Stimulated activated CD8-positive, alpha-beta memory T cell treated with anti-CD3 and anti-CD28 coated beads, Interleukin-15, amount 100 ng/mL, for 1 hour (primary cell): Measurements from ENCODE around the gene HMCN1.

Experiments used
- DNase-seq: peaks from one replicate; pipeline ENCODE4 v3.0.0-alpha.2; 2020; ENCODE audit warnings: low read depth

HMCN1 gene

DNA sequence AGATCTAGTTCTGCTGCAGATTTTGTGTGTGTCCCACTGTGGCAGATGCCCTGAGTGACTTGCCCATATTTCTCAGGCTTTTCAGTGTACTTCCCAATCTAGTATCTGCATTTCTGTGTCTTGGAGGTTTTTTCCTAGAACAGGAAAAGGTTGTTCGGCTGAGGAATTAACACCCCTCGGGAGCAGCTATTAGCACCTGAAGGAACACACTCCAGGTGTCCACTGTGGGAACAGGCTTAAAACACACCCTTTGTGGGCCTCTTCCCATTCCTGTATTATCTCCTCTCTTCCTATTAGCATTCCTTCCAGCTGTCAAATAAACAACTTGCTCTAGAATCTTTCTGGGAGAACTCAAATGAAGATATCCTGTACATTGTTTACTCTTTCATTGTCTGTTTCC, 178.3 kb downstream of the HMCN1 start:
- no peak for DNase-seq

DNA sequence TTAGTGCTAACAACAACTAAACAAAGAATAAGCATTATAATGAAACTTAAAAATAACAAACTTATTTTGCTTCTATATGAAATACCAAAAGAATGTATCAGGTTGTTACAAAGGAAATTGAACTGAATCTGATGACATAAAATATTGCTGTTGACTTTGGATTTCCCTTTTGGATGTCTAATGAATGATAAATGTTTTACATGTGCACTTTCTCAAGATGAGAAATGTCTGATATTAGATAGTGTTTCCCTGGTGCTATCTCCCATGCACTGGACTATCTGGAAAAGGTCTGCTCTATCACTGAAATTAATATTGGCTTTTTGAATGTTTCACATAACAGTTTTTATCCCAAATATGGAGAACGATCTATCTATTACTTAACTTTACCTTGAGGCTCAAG, 179.9 kb downstream of the HMCN1 start:
- DNase-seq, result no peak

DNA sequence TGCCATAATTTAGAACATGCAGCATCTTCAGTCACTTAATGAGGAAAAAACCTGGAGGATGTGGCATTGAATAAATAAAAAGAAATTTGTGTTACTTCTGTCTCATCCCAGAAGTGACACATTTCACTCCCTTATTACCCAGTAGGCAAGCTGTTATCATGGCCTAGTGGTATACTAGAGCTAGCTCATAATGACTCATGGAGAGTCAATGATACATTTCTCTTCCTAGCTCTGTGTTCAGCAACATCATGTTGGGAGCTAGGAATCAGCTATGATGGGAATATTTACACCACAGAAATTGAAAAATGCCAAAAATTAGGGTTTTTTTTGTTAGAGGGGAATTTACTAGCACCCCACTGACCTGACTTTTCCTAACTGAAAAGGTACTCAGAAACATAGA, 182.7 kb downstream of the HMCN1 start:
- DNase-seq, result no peak

DNA sequence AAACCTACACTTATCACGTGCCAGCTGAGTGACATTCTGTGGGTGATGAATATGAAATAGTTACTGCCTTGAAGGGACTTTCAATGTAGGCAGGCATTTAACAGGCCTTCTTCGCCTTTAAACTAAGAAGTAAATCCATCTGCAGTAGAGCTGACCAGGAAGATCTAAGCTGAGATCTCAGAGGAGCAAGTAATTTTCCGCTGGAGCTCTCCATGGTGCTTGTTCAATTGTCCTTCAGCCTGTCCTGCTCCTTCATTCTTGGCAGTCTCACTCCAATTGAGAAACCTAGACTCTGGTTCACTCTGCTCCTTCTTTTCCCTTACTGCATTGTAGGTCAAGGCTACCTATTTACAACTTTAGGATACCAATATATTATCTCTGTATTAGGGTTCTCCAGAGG, 183.5 kb downstream of the HMCN1 start:
- no peak for DNase-seq

DNA sequence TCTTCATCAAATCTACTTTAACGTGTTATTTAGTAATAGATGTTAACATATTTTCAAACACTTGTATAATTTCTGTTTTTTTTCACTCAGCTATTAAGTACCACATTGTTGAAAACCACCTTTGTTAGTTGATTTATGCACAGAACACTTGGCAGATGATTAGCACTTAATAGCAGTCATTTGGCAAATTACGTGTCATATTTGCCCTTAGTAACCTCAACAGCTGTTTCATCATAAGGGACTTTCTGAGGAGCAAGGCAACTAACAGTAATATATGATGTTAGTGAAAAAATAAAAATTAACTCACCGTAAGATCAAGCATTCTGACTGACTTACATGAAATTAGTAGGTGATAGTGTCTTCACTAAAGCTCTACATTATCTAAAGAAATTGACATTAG, 186.4 kb downstream of the HMCN1 start:
- no peak for DNase-seq

DNA sequence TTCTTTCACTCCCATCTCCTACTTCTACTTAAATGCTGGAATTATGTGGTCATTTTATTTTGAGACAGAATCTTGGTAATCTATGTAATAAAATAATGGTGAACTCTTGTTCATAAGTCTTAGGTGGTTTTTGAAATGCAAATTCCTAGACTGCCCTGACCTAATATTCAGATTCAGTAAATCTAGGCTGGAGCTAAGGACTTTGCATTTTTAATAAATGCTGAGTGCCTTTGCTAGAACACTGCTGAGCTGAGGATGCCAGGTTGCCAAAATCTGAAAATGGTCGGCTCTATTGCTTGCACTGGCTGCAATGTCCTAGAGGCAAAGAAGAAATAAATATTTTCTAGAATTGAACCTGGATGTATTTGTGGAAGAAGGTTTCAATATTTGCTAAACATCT, 187.4 kb downstream of the HMCN1 start:
- DNase-seq, result no peak

DNA sequence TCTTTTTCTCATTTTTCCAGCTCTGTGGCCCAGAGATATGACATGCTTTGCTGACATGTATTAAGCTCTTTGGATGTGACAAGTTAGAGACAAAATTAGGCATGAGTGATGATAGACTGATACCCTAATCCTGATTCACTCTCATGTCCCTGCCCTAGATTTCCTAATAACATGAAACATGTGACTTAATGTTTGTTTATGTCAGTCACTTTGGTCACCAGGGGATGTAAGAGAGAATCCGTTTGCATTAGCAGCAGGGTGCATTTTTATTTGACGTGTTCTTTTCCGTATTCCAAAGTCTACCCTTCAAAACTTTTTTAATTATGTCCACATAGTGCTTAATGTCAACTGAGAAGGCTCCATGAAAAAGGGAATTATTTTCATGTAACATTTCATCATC, 192.4 kb downstream of the HMCN1 start:
- no peak for DNase-seq

DNA sequence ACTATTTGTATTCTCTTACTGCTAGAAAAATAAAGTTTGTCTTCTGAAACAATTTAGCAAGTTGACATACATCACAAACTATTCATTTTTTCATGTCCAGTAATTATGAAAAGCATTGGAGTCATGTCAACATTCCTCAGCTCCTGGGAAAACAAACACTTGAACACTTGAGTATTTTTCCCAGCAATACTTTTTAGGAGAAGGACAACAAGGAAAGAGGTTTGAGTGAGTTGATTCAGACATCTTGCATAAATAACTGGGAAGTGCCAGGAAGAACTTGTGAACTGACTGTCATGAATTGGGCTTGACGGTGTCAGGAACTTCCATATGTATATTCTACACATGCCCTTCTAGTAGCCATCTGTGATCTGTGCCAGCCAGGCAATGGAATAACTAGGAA, 195.6 kb downstream of the HMCN1 start:
- no peak for DNase-seq

DNA sequence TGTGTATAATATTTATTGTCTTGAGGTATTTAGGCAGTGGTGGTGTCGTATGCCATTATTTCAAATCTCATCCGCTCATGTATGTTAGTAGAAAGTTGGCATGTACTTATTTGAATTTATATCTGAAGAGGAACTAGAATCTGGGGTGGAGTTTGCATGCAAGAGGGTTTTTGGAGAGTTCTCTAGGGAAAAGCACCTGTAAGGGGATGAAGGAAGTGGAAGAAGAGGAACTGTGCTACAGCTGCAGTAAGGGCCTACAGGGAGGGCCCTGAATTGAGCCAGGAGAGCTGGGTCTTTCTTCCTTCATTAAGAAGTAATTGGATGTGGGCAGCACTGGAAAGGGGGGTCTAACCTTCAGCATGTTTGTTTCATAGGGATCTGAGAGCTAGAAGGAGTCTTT, 197.2 kb downstream of the HMCN1 start:
- no peak for DNase-seq

DNA sequence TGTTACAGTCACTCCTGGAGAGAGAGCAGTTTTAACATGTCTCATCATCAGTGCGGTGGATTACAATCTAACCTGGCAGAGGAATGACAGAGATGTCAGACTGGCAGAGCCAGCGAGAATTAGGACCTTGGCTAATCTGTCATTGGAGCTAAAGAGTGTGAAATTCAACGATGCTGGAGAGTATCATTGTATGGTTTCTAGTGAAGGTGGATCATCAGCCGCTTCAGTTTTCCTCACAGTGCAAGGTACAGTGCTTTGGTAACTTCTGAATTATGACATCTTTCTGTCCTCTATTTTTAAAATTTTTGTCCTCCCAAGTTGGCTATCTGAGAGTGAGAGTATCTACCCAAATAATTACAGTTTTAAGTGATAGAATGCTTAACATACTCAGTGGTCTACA, 199.4 kb downstream of the HMCN1 start:
- DNase-seq, result no peak

DNA sequence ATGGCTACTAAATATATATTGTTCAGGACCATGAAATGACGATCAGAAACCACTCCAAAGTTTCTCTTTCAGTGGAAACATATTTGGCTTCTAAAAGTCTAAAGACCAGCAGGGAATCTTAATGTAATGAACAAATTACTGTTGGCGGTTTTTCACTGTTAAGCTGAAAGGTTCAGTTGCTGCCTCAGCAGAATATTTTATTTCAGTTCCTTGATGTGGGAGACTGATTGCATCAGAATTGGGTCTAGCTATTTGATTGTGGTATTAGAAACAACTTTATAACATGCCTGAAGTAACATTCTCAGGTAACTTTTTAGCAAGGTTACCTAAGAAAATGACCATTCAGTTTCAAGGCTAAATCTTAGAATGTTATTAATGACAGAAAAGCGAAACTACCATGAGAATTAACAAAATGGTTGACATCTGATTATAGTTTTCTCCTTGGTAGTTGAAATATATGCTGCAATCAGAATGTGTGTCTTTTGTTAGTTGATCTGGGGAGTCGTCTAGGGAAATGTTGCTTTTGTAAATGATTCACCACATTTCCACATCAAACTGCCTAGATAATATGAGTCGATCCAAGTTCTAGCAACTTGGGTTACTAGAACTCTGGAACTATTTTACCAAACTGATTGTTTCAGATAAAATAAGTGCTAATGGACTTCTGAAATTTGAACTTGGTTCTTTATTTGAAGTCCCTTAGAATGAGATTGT, 200.4 kb downstream of the HMCN1 start:
- DNase-seq, result no peak

DNA sequence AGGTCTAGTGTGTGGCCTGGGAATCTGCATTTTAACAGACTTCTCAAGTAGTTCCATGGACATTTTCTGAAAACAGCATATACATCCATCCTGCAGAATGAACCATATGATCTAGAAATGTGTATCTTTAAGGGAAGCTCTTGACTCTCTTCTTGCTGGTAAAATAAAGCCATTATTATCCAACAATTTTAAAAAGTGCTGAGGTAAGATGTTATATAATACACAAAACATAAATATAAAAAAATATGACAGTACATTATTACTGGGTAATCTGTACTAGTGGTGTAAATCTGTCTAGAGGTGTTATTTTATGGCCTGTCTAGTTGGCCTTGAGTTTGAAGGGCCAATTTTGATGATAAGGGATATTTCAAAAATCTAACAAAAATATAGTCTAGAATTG, 201.2 kb downstream of the HMCN1 start:
- no peak for DNase-seq

DNA sequence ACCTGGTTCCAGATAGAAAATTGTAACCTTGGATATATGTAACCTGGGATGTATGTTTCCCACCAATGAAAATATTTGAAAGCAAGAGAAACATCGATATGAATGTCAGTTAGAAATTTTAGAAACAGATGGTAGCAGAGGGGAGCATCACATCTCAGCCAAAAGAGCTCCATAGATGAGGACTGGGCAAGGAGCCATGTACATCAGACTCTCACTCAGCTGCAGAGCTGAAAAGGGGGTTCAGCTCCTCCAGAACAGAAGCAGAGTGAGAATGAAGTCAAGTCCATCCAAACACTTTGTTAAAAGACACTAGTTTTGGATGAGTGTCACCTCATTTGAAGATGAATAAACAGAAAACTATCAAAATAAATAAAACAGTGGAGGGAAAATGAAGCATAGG, 202.4 kb downstream of the HMCN1 start:
- no peak for DNase-seq

DNA sequence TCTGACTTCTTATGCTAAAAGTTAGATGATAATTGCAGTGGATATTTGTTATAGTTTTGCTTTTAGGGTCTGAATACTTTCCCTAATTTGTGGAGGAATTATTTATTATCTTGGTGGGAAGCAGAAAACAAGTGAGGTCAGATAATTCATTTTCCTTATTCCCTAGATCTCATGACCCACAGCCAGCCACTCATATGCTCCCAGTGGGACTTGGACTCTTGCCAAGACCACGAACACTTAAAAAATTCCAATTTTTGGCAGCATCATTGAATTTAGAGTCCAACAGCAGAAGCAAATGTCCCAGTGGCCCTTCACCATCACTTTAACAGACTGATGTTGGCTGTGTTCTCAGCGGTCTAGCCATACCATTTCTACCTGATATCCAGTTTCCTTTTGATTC, 204.2 kb downstream of the HMCN1 start:
- no peak for DNase-seq

DNA sequence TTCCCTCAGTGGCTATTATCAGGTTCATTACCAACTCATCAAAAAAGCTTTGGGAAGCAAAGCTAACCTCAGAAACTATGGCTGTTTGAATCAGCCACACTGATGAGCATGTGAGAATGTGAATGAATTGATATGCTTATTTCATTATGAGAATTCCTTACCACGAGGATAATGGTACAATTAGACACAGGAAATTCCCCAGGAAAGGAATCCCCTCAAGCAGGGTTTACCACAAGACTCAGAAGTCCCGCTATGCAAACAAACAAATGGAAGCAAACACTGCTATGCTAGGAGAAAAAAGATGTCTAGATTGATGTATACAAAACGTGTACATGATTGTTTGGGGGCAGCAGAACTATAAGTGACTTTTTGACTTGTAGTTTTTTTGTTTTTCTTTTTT, 205.0 kb downstream of the HMCN1 start:
- no peak for DNase-seq

DNA sequence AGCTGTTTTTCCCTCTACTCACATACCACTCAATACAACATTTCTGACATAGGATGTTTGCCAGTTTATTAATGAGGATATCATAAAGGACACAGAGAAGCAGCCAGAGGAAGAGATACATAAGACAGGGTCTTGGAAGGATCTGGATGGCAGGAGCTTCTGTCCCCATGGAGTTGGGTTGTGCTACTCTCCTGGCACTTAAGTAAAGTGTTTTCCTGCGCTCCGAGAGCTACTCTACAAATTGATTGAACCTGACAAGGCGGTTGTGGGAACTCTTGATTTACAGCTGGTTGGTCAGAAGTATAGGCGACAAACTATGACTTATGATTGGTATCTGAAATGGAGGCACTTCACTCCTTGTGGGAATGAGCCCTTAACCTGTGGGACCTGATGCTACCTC, 208.8 kb downstream of the HMCN1 start:
- DNase-seq, result no peak

DNA sequence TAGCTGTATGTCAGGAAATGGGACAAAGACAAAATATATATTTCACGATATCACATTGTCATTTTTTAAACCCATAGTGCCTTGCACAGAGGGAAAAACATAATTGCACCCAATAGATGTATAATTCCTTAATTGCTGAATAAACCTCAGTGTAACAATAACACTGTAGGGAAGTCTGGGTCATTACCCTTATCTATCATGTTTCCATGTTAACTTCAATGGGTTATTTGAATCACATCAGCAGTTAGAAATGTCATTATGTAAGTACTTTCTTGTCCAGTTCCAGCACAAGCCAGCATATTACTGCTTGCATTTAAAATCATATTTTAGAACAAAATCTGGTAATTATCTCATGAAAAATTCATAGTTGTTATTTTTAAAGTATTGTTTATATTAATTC, 222.7 kb downstream of the HMCN1 start:
- no peak for DNase-seq

DNA sequence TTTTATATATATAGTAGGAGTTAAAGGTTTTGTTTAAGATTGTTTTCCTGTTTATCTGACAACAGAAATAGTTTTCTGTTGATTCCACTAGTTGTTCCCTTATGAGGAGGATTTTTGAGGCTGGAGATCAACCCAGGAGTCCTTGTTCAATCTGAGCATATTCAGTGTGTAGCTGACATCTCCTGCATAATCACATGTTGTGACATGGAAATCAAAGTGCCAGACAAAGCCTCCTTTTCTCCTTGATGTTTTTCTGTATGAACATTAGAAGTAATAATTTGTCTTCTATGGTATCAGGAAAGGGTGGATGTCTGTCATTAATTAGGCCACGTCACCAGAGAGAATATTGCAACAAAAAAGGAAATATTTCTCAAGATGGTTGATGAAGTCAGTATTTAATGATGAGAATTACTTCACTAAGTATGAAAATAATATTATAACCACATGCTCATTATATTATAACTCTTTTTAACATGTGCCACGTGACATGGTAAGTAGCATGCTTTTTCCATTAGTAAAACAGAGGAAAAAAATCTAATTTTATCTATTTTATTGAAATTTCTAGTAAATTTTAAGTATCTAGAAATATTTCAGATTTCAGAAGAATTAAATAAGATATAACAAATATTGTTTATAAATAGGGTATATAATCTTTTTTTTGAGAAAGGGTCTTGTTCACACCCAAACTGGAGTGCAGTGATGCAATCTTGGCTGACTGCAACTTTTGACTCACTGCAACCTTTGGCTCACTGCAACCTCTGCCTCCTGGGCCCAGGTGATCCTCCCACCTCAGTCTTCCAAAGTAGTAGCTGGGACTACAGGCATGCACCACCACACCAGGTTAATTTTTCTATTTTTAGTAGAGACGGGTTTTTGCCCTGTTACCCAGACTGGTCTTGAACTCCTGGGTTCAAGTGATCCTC, 223.5 kb downstream of the HMCN1 start:
- no peak for DNase-seq

DNA sequence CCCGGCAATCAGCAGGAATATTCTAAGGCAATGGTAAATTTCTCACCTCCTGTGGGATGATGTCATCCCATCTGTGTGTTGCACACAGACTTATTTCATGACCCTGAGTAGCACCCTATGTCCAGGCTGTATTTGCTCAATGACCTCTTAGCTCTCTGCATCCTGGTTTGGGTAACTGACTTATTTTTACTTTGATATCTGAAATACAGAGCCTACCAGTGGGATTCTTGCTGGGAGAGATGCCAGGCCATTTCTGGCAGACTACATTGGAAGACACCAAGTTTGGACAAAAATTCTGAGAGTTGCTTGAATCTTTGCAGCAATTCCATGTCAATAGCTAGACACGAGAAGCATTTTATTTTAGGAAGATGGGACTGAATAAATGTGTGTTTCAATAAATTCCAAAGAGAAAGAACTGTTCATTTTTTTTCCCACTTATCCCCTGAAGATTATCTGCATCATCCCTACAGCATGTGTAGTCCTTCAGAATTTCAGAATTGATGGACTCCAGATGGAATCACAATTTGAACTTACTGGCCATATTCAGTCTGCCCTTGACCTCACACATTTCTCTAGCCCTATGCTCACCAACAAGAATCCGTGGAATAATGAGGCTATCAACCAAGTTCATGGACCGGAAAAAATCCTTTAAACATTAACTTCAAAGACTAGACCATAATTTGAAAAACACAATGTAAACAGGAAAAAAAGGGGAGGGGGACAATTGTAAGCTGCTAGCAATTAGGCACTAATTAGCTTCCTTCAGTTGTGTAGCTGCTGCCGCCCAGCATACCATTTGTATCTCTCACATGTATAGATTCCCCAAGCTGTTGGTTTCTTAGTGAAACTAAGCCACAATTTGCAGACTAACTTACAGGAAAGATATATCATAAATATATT, 226.5 kb downstream of the HMCN1 start:
- DNase-seq, result no peak

DNA sequence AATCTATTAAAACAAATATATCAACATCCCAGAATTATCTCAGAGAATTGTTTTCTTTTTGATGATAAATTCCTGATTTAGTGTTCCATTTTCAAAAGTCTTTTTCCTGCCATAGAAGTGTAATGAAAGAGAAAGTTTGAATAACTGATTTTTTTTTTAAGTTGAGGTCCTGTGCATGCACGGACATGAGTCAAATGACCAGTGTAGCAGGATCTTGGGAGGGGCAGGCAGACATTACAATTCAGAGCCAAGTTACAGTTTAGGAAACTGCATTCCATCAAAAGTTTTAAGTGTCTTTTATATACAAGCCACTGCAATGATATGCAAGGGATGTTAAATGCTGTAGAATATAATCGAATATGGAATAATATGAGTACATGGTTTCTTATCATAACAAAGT, 227.5 kb downstream of the HMCN1 start:
- no peak for DNase-seq

DNA sequence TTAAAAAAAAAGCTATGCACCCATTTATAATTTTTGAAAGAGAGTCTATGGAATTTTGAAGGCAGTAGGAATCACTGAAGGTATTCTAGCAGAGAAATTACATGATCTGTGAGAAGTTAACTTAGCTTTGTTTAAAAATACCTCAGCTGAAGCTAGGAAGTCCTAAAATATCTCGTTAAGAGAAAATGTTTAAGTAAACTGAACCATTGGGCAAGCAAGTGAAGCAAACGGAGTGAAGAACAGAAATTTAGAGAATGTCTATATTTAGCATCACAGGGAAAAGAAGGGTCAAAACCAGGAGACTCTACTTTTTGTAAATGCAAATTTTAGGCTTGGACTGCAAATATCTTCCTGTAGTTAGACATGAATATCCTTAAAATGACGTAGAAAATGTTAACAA, 230.8 kb downstream of the HMCN1 start:
- DNase-seq, result no peak

DNA sequence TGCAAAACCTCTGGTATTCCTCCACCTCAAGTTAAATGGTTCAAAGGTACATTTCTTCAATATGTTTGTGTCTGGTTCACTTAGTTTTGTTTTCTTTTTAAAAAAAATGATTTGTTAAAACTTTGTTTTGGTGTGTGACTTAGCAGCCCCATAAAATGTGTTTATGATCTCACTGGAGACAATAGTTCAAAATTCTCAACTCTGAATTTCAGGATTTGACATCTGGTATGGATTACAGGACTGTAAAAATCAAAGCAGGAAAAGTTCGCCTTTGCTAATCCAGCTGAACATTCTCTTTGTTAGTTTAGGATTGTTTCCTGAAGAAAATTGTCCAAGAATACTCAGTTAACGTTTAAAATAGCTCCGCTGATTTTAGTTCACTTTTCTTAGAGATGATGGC, 231.7 kb downstream of the HMCN1 start:
- DNase-seq, result no peak

DNA sequence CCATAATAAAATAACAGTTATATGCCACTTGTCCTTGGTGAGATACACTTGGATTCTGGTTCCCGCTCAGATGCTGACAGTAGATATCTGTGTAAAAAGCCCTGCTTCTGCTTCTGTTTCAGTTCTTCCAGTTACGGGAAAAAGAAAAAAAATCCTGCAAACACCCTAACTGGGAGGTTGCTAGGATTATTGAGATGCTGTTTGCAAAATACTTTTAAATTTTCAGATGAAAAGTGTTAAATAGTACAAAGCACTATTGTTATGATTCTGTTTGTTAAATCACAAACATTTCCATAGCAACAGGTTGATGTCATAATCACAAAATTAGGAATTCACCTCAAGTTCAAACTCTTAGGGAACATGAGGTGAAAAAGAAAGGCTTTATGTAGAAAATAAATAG, 232.3 kb downstream of the HMCN1 start:
- no peak for DNase-seq
